GM19099 (cell line): ENCODE data around the gene NGEF.

Experiments
- POLR2A ChIP-seq: IDR thresholded peaks from 3 replicates; pipeline ENCODE4 v1.6.1; 2011; ENCODE audit warnings: low read depth; ENCODE audit not compliant: insufficient read length; ENCODE audit errors: extremely low read depth

The NGEF gene

GRCh38 chr2:232941912-232942594 lies 71.0 kb downstream of the NGEF start:
- no peak for TF ChIP-seq POLR2A

GRCh38 chr2:232941400-232941799 lies 71.7 kb downstream of the NGEF start:
- TF ChIP-seq POLR2A = no peak

- TF ChIP-seq POLR2A = no peak
Measured at GRCh38 chr2:232940724-232941123, 72.3 kb downstream of the NGEF start.

GRCh38 chr2:232937278-232937906 lies 75.7 kb downstream of the NGEF start:
- TF ChIP-seq POLR2A = no peak

- no peak for TF ChIP-seq POLR2A
Measured at GRCh38 chr2:232931636-232932035, 81.4 kb downstream of the NGEF start.

GRCh38 chr2:232930059-232930400 lies 83.0 kb downstream of the NGEF start:
- TF ChIP-seq POLR2A = no peak

- no peak for TF ChIP-seq POLR2A
Measured at GRCh38 chr2:232929303-232930058, 83.6 kb downstream of the NGEF start.

- no peak for TF ChIP-seq POLR2A
Measured at GRCh38 chr2:232928551-232929302, 84.3 kb downstream of the NGEF start.

GRCh38 chr2:232927793-232928550 lies 85.1 kb downstream of the NGEF start:
- no peak for TF ChIP-seq POLR2A

- TF ChIP-seq POLR2A = no peak
Measured at GRCh38 chr2:232927032-232927792, 85.8 kb downstream of the NGEF start.

GRCh38 chr2:232926431-232926939 lies 86.6 kb downstream of the NGEF start:
- TF ChIP-seq POLR2A = no peak

GRCh38 chr2:232925821-232926156 lies 87.3 kb downstream of the NGEF start:
- TF ChIP-seq POLR2A = no peak

- no peak for TF ChIP-seq POLR2A
Measured at GRCh38 chr2:232925153-232925820, 87.8 kb downstream of the NGEF start.
